CD4-positive, alpha-beta T cell treated with Interleukin-21 for 1 hour (primary cell): ENCODE data around the gene AP1B1.

Source experiments
- DNase-seq: peaks from one replicate; pipeline ENCODE4 v3.0.0-alpha.2; 2020

The AP1B1 gene

GRCh38 chr22:29291215-29291614 is 97.2 kb downstream of the AP1B1 start:
- DNase-seq, result no peak

DNA sequence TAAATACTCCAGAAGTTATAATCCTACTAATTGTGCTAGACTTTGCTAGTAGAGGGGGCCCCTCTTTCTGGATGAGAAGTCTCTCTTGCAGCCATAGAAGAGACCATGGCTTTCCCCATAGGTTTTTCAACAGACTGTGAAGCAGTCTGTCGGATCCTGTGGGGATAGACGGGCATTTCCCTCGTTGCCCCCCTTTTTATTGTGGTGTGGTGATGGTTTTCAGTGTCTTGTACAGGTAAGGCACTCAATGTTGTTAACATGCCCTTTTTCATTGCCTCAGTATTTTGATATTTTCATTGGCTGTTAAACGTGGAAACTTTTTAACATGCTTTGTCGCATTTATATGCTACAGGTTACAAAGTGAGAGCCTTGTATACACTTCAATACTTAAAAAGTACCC is 98.3 kb downstream of the AP1B1 start:
- no peak for DNase-seq

DNA sequence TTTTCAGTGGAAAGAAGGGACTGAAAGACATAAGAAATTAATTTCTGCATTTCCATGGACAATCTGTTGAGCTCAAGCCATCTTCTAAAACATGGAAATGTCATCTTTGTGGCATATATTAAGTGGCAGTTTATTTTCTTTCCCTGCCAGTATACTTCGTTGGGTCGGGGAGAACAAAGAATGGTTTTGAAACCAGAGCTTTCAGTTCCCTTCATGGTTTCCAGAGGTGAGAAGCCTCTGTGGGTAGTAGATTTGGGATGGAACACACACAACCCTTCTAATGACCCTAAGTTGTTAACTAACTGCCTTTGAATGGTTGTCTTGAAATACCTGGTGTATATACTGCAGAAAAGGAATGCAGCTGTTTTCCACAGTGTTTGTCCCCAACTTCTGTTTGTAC is 99.5 kb downstream of the AP1B1 start:
- no peak for DNase-seq

DNA sequence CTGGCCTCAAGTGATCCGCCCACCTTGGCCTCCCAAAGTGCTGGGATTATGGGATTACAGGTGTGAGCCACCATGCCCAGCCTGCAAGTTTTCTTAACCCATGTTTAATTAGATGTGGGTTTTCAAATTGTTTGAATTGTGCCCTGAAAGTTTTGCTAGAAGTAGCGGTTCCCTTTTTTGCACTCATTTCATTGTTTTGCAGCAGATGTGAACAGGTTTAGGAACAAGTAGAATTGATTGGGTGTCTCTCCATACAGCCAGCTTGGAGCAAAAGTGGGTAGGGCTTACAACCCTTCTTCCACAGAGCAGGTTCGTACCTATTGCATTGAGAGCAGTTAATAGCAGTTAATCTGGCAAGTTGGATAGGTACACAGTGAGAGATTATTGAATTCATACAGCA is 104.2 kb downstream of the AP1B1 start:
- no peak for DNase-seq

DNA sequence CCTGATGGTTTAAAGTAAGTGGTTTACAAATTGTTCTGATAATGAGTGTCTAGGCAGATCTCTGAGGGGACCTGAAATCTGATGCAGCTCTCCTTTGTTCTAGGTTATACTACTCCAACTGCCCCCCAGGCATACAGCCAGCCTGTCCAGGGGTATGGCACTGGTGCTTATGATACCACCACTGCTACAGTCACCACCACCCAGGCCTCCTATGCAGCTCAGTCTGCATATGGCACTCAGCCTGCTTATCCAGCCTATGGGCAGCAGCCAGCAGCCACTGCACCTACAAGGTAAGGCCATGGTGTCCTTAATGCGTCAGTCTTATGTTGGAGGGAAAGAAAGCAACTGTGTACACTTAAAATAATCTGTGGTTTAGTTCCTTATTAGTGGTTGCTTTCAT is 110.4 kb downstream of the AP1B1 start:
- DNase-seq, result no peak
